Fibroblast of lung (primary cell): ENCODE results near the gene PPP1R12C. TPM values are rescaled to one million over a fixed set of nuclear protein-coding genes. Genes with fewer than 3 reads are reported as not detected.

Experiments used
- DNase-seq, 2 donors: peaks; one replicate each; pipeline versions ENCODE4 v3.0.0 to v3.0.0-alpha.2; 2010; ENCODE audit warnings: low read depth in 2 of 2
- H2AFZ ChIP-seq: 2 replicates; pipeline ENCODE4 v1.5.1; 2012; ENCODE audit warnings: low read length, control low read depth, inconsistent platforms
- H3K27ac ChIP-seq: 2 replicates; pipeline ENCODE4 v1.5.1; 2011; ENCODE audit warnings: low read length, control low read depth; ENCODE audit not compliant: insufficient read depth
- H3K27me3 ChIP-seq: 2 replicates; pipeline ENCODE4 v1.5.1; 2011; ENCODE audit warnings: mild to moderate bottlenecking, low read length; ENCODE audit not compliant: control insufficient read depth, insufficient read depth
- H3K36me3 ChIP-seq: 2 replicates; pipeline ENCODE4 v1.5.1; 2011; ENCODE audit warnings: low read length; ENCODE audit not compliant: control insufficient read depth, insufficient read depth
- H3K4me1 ChIP-seq: 2 replicates; pipeline ENCODE4 v1.5.1; 2011; ENCODE audit warnings: low read length; ENCODE audit not compliant: control insufficient read depth, insufficient read depth; ENCODE audit errors: extremely low read depth
- H3K4me2 ChIP-seq: 2 replicates; pipeline ENCODE4 v1.5.1; 2011; ENCODE audit warnings: low read length, control low read depth; ENCODE audit not compliant: insufficient read depth; ENCODE audit errors: extremely low read depth
- H3K4me3 ChIP-seq, 4 experiments: fragments of 200-600 bp in 1 of 4; sonication (generic) in 1 of 4; replicated peaks in 1 of 4; 2 replicates each; pipeline ENCODE4 v1.5.1; 2011 to 2016; ENCODE audit warnings: low read length in 4 of 4, low read depth in 3 of 4, mild to moderate bottlenecking in 3 of 4, control low read depth in 2 of 4, inconsistent platforms in 1 of 4, mixed read lengths in 1 of 4; ENCODE audit not compliant: insufficient read depth in 1 of 4; ENCODE audit errors: control extremely low read depth in 1 of 4
- H3K79me2 ChIP-seq: 2 replicates; pipeline ENCODE4 v1.5.1; 2012; ENCODE audit warnings: mild to moderate bottlenecking, low read length, inconsistent platforms; ENCODE audit not compliant: control insufficient read depth, insufficient read depth
- H3K9ac ChIP-seq: 2 replicates; pipeline ENCODE4 v1.5.1; 2011; ENCODE audit warnings: mild to moderate bottlenecking, low read length, control low read depth; ENCODE audit not compliant: insufficient read depth
- H3K9me3 ChIP-seq: 2 replicates; pipeline ENCODE4 v1.5.1; 2012; ENCODE audit warnings: low read depth, low read length; ENCODE audit not compliant: control insufficient read depth, insufficient read depth
- H4K20me1 ChIP-seq: 2 replicates; pipeline ENCODE4 v1.5.1; 2011; ENCODE audit warnings: low read length; ENCODE audit not compliant: control insufficient read depth, insufficient read depth; ENCODE audit errors: extremely low read depth
- EZH2 ChIP-seq: IDR thresholded peaks from 2 replicates; pipeline ENCODE4 v1.5.1; 2012; ENCODE audit warnings: low read length, control low read depth, mild to moderate bottlenecking; ENCODE audit errors: missing control alignments
- polyA plus RNA-seq, 2 donors: library from polyadenylated mRNA; depleted of rRNA in 1 of 2; stranded (reverse) in 1 of 2; unstranded in 1 of 2; fragments of >200 nt; gene quantifications; 2 replicates each; pipeline ENCODE4 v1.2.1, GENCODE V29; 2011 to 2012; ENCODE audit warnings: missing spikeins in 1 of 2
- total RNA-seq: library from RNA; depleted of rRNA; stranded (reverse); fragments of >200 nt; gene quantifications from 2 replicates; pipeline ENCODE4 v1.2.1, GENCODE V29; 2014
- TF ChIP-seq, protein P1 (sequence below), 2 donors: IDR thresholded peaks in 1 of 2; conservative IDR thresholded peaks in 1 of 2; 1 replicate in 1 of 2; 2 replicates in 1 of 2; pipeline ENCODE4 v1.5.1; 2011 to 2012; ENCODE audit warnings: low read length in 2 of 2, control low read depth in 1 of 2, inconsistent platforms in 1 of 2, low read depth in 1 of 2, mild to moderate bottlenecking in 1 of 2

Gene PPP1R12C
- total and polyA plus RNA-seq, 2 donors (not counting 1 experiment from before 2014, with no cell fraction given): 26.0 to 32.9 TPM

DNA sequence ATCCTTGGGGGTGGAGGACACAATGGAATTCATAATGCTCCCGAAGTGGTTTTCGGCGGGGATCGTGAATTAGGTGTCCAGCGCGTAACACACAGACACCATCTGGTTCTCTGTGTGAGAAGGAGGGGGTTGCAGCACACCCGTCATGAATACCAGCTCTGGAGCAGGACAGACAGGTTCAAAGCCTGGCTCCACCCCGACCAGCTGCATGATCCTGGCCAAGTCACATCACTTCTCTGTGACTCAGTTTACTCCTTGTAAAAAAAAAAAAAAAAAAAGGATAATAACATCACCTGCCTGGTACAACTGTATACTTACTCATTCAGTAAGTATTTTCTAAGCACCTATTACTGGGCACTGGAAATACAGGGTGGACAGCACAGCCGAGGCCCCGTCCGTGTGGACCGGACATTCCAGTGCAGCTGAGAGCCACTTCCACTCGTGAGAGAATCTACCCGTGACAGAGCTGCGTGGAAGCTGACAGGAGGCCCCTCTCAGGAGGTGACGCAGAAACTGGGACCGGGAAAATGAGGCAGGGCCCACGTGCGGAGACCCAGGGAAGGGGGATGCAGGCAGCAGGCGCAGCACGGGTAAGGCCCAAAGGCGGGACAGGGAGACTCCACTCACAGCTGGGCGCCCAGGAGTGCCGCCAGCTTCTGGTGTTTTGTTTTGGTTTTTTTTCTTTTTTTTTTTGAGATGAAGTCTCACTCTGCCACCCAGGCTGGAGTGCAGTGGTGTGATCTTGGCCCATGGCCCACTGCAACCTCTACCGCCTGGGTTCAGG, 66.5 kb downstream of the PPP1R12C start:
- Histone ChIP-seq H2AFZ (no peak overlapping the region), H4K20me1 (no peaks in the 10 kb centered on the region), H3K9me3 (no peaks in the 10 kb centered on the region), H3K36me3 (peaks cover 2% of the 10 kb centered on the region), H3K79me2 (no peaks in the 10 kb centered on the region), H3K4me2 (no peak overlapping the region), H3K27ac (no peak overlapping the region), H3K27me3 (no peaks in the 10 kb centered on the region), H3K9ac (no peak overlapping the region), H3K4me1 (no peaks in the 10 kb centered on the region), H3K4me3 (no peak overlapping the region)
- no peak for TF ChIP-seq EZH2
- TF ChIP-seq, protein P1, sequence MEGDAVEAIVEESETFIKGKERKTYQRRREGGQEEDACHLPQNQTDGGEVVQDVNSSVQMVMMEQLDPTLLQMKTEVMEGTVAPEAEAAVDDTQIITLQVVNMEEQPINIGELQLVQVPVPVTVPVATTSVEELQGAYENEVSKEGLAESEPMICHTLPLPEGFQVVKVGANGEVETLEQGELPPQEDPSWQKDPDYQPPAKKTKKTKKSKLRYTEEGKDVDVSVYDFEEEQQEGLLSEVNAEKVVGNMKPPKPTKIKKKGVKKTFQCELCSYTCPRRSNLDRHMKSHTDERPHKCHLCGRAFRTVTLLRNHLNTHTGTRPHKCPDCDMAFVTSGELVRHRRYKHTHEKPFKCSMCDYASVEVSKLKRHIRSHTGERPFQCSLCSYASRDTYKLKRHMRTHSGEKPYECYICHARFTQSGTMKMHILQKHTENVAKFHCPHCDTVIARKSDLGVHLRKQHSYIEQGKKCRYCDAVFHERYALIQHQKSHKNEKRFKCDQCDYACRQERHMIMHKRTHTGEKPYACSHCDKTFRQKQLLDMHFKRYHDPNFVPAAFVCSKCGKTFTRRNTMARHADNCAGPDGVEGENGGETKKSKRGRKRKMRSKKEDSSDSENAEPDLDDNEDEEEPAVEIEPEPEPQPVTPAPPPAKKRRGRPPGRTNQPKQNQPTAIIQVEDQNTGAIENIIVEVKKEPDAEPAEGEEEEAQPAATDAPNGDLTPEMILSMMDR (conservative IDR thresholded peaks at IDR 0.05 in 1 of 2, IDR thresholded peaks at IDR 0.05 in 1 of 2; ENCODE audit: low read depth in 1 of 2, low read length in 2 of 2): no peak
- no peak for DNase-seq

DNA sequence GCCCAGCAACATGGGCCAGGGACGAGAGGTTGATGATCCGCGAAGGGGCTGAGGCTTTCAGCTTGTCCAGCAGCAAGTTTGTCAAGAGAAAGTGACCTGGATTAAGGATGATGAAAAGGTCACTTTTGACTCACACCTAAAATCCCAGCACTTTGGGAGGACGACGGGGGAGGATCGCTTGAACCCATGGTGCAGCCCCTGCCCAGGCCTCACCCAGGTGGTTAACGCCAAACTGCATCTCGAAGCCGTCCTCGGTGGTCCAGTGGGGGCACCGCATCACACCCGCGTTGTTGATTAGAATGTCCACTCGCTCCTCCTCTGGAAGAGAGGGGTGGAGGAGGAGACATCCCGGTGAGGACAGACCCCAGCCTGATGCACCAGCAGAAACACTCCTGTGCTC, 69.0 kb downstream of the PPP1R12C start:
- no peaks in the 10 kb centered on the region for H3K79me2 ChIP-seq
- no peak overlapping the region for H3K4me2 ChIP-seq
- no peaks in the 10 kb centered on the region for H3K27me3 ChIP-seq
- no peak for TF ChIP-seq EZH2
- TF ChIP-seq, protein P1 (conservative IDR thresholded peaks at IDR 0.05 in 1 of 2, IDR thresholded peaks at IDR 0.05 in 1 of 2; ENCODE audit: low read depth in 1 of 2, low read length in 2 of 2): no peak
- DNase-seq: no peak
- no peaks in the 10 kb centered on the region for H3K36me3 ChIP-seq
- H3K9ac ChIP-seq: no peak overlapping the region
- no peaks in the 10 kb centered on the region for H3K9me3 ChIP-seq
- H3K27ac ChIP-seq: no peak overlapping the region
- H2AFZ ChIP-seq: no peak overlapping the region
- no peaks in the 10 kb centered on the region for H4K20me1 ChIP-seq
- H3K4me3 ChIP-seq: no peak overlapping the region
- no peaks in the 10 kb centered on the region for H3K4me1 ChIP-seq

- H4K20me1 ChIP-seq: no peaks in the 10 kb centered on the region
- H3K27me3 ChIP-seq: no peaks in the 10 kb centered on the region
- no peaks in the 10 kb centered on the region for H3K9me3 ChIP-seq
- no peaks in the 10 kb centered on the region for H3K4me1 ChIP-seq
- no peak overlapping the region for H3K9ac ChIP-seq
- H3K4me2 ChIP-seq: no peak overlapping the region
- no peak overlapping the region for H3K27ac ChIP-seq
- TF ChIP-seq EZH2: no peak
- TF ChIP-seq, protein P1 (conservative IDR thresholded peaks at IDR 0.05 in 1 of 2, IDR thresholded peaks at IDR 0.05 in 1 of 2; ENCODE audit: low read depth in 1 of 2, low read length in 2 of 2): no peak
- no peaks in the 10 kb centered on the region for H3K79me2 ChIP-seq
- no peak for DNase-seq
- H3K36me3 ChIP-seq: no peaks in the 10 kb centered on the region
- no peak overlapping the region for H2AFZ ChIP-seq
- no peak overlapping the region for H3K4me3 ChIP-seq
Observed at GRCh38 chr19:55047951-55048350, 69.5 kb downstream of the PPP1R12C start.
